ENCODE measurements around the gene HRH2. TPM values are rescaled to one million over a fixed set of nuclear protein-coding genes. Genes with fewer than 3 reads are reported as not detected.

Gene HRH2
- total and polyA plus RNA-seq, 9 of the 15 experiments (the other 6 are each of a cell fraction or from before 2014, with no cell fraction given), result 0.04 TPM; not detected in 8

DNA sequence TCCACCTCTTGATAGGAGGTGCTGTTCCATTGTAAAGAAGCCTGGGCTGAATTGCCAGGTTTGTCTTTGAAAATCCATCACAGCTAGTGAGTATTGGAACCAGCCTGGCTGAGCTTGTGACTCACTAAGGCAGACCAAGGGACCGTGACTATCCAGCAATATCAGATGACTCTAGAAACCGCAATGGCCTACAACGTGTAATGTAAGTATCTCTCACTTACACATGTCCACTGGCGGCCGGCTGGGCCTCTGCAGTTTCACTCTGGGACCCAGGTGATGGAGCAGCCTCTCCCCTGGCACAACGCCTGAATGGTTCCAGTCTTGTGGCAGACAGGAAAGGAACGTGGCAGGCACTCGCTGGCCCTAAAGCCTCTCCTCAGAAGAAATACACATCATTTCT, 3.1 kb upstream of the HRH2 start (continued):
- TF ChIP-seq, protein P1, sequence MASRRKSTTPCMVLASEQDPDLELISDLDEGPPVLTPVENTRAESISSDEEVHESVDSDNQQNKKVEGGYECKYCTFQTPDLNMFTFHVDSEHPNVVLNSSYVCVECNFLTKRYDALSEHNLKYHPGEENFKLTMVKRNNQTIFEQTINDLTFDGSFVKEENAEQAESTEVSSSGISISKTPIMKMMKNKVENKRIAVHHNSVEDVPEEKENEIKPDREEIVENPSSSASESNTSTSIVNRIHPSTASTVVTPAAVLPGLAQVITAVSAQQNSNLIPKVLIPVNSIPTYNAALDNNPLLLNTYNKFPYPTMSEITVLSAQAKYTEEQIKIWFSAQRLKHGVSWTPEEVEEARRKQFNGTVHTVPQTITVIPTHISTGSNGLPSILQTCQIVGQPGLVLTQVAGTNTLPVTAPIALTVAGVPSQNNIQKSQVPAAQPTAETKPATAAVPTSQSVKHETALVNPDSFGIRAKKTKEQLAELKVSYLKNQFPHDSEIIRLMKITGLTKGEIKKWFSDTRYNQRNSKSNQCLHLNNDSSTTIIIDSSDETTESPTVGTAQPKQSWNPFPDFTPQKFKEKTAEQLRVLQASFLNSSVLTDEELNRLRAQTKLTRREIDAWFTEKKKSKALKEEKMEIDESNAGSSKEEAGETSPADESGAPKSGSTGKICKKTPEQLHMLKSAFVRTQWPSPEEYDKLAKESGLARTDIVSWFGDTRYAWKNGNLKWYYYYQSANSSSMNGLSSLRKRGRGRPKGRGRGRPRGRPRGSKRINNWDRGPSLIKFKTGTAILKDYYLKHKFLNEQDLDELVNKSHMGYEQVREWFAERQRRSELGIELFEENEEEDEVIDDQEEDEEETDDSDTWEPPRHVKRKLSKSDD (conservative IDR thresholded peaks at IDR 0.05; ENCODE audit: low read length), result no peak

DNA sequence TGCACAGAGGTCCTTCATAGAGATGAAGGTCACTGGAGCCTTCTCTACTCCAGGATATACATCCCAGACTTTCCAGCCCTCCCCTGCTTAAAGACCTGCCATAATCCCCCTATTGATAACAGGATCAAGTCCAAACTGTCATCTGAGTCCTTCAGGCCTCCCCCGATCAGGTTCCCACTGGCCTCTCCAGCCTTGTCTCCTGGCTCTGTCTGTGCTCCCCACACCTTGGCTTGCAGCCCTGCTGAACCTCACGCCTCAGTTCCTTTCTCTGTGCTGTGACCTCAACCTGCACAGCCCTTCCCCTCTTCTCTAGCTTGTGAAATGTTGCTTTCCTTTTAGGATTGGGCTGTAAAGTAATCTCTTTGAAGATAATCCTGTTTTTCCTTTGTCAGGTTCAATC, 2.5 kb upstream of the HRH2 start:
- ChIA-PET CTCF (ENCODE audit: low intra/inter-chr PET ratio) (interaction anchor here (0.6 kb wide), 1 partner anchor 159 kb away, joined by 5 read pairs; no protein-coding TSS in a partner anchor), POLR2A (no interaction called here)
- H4K20me1 ChIP-seq (replicated peaks; ENCODE audit: control insufficient read depth, insufficient read depth, low read length), result no peaks in the 10 kb centered on the region
- peaks cover 0 to 8% of the 10 kb centered on the region in 2 experiments; a peak in 1 of 5 replicates for H3K4me1 ChIP-seq (replicated peaks in 1 of 2; ENCODE audit: control insufficient read depth in 2 of 2, insufficient read depth in 2 of 2, low read length in 2 of 2)
- FAIRE-seq (no peak), ATAC-seq (no peak), DNase-seq (ENCODE audit: extremely low read depth in 1 of 4, low spot score in 3 of 4) (no peak)
- H3K27ac ChIP-seq (ENCODE audit: extremely low read depth, low read depth, low read length), result no peak overlapping the region
- no peaks in the 10 kb centered on the region for H3K9me1 ChIP-seq (ENCODE audit: control insufficient read depth, insufficient read depth, low read length)
- TF ChIP-seq COPS2 (conservative IDR thresholded peaks at IDR 0.05) (no peak), POLR3A (IDR thresholded peaks at IDR 0.05; ENCODE audit: borderline replicate concordance, extremely low read depth, insufficient read depth, insufficient read length) (no peak), SMC3 (conservative IDR thresholded peaks at IDR 0.05; ENCODE audit: insufficient read depth, low read depth, low read length) (no peak), FIP1L1 (IDR thresholded peaks at IDR 0.05; ENCODE audit: low read depth, low read length, poor library complexity, severe bottlenecking) (no peak), TCF7L2 (IDR thresholded peaks at IDR 0.05; ENCODE audit: low read depth, low read length) (no peak), ZEB2 (IDR thresholded peaks at IDR 0.05) (no peak), CREB5 (CRISPR knock-in tag; IDR thresholded peaks at IDR 0.05) (no peak), ZNF197 (CRISPR knock-in tag; IDR thresholded peaks at IDR 0.05; ENCODE audit: low read depth) (no peak), ELF1 (tag; IDR thresholded peaks at IDR 0.05) (no peak), ZNF384 (IDR thresholded peaks at IDR 0.05; ENCODE audit: low read depth, low read length) (no peak), ZNF282 (CRISPR knock-in tag; IDR thresholded peaks at IDR 0.05) (no peak)
- TF ChIP-seq, protein P2, sequence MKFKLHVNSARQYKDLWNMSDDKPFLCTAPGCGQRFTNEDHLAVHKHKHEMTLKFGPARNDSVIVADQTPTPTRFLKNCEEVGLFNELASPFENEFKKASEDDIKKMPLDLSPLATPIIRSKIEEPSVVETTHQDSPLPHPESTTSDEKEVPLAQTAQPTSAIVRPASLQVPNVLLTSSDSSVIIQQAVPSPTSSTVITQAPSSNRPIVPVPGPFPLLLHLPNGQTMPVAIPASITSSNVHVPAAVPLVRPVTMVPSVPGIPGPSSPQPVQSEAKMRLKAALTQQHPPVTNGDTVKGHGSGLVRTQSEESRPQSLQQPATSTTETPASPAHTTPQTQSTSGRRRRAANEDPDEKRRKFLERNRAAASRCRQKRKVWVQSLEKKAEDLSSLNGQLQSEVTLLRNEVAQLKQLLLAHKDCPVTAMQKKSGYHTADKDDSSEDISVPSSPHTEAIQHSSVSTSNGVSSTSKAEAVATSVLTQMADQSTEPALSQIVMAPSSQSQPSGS (CRISPR knock-in tag; IDR thresholded peaks at IDR 0.05), result no peak
- H3K9ac ChIP-seq (ENCODE audit: insufficient read depth in 1 of 2, low read depth in 2 of 2, low read length in 2 of 2), result no peak overlapping the region
- H3K36me3 ChIP-seq (ENCODE audit: control insufficient read depth, insufficient read depth, low read length), result no peaks in the 10 kb centered on the region
- H3K4me2 ChIP-seq (ENCODE audit: insufficient read depth, low read length), result no peak overlapping the region
- 0% methylated on average over 2 of the region's 2 CpGs for WGBS (ENCODE audit: insufficient coverage, low coverage, missing lambda C conversion rate)
- peaks cover 11 to 64% of the 10 kb centered on the region in 2 experiments for H3K27me3 ChIP-seq (ENCODE audit: control insufficient read depth in 2 of 2, insufficient read depth in 2 of 2, low read length in 2 of 2)
- BruUV-seq (replicated peaks), result no TSS peak
- intact Hi-C loops (cut with micrococcal nuclease), result no loop called here
- in situ Hi-C loops (cut with MboI), result no loop called here
- no peak overlapping the region for H3K4me3 ChIP-seq
- H3K9me3 ChIP-seq (replicated peaks; ENCODE audit: control insufficient read depth, insufficient read depth, low read depth, low read length), result no peaks in the 10 kb centered on the region
- no peak overlapping the region for H2AFZ ChIP-seq (ENCODE audit: low read depth, low read length)
- no peaks in the 10 kb centered on the region for H3K79me2 ChIP-seq (ENCODE audit: control insufficient read depth, insufficient read depth, low read length)
